HT-29 (cell line): ENCODE results near the gene IFNA2. TPM values are rescaled to one million over a fixed set of nuclear protein-coding genes. Genes with fewer than 3 reads are reported as not detected.
"Not testable (repeated sequence)": the region's sequence is repeated elsewhere in the genome, so short reads cannot be mapped to it uniquely, and the experiment has no call there.

ENCODE experiments used
- DNase-seq: peaks from one replicate; pipeline ENCODE4 v3.0.0-alpha.2; 2015; ENCODE audit warnings: low spot score
- total RNA-seq: library from RNA; depleted of rRNA; stranded (reverse); fragments of >200 nt; shearing (Covaris generic); gene quantifications from 2 replicates; pipeline ENCODE4 v1.2.3, GENCODE V29; 2014; rRNA removed

IFNA2 gene
- not detected in 2 replicates for total RNA-seq

- no peak for DNase-seq
Measured at GRCh38 chr9:21385131-21385670, at the start of gene IFNA2. TSS of gene IFNA2 (minus strand) at chr9:21385398. CDS start at chr9:21385329, 69 bp downstream.

GRCh38 chr9:21435015-21435383 is 49.8 kb upstream of the IFNA2 start:
- DNase-seq = not testable (repeated sequence)

GRCh38 chr9:21434202-21435014 is 49.2 kb upstream of the IFNA2 start:
- DNase-seq = peak; percentile 88

- DNase-seq = no peak
Measured at GRCh38 chr9:21432672-21433425, 47.7 kb upstream of the IFNA2 start.

- no peak for DNase-seq
Measured at GRCh38 chr9:21429191-21429590, 44.0 kb upstream of the IFNA2 start.

GRCh38 chr9:21428235-21428634 is 43.0 kb upstream of the IFNA2 start:
- no peak for DNase-seq

GRCh38 chr9:21415493-21416267 is 30.5 kb upstream of the IFNA2 start:
- peak; percentile 76 for DNase-seq

GRCh38 chr9:21414220-21414940 is 29.2 kb upstream of the IFNA2 start:
- DNase-seq = no peak

GRCh38 chr9:21413624-21414023 is 28.4 kb upstream of the IFNA2 start:
- no peak for DNase-seq

GRCh38 chr9:21413151-21413550 is 28.0 kb upstream of the IFNA2 start:
- no peak for DNase-seq

GRCh38 chr9:21412107-21412506 is 26.9 kb upstream of the IFNA2 start:
- no peak for DNase-seq

- no peak for DNase-seq
Measured at GRCh38 chr9:21408817-21409216, 23.6 kb upstream of the IFNA2 start, which contains the start of gene IFNA8. TSS of gene IFNA8 (plus strand) at chr9:21409117. CDS start at chr9:21409177, 60 bp downstream.

GRCh38 chr9:21404146-21404545 is 18.9 kb upstream of the IFNA2 start:
- DNase-seq = no peak

- no peak for DNase-seq
Measured at GRCh38 chr9:21402386-21403251, 17.4 kb upstream of the IFNA2 start.

GRCh38 chr9:21399956-21400355 is 14.8 kb upstream of the IFNA2 start:
- no peak for DNase-seq

- no peak for DNase-seq
Measured at GRCh38 chr9:21398955-21399489, 13.8 kb upstream of the IFNA2 start.

- DNase-seq = peak; percentile 40
Measured at GRCh38 chr9:21395778-21396717, 10.8 kb upstream of the IFNA2 start.

- peak; percentile 81 for DNase-seq
Measured at GRCh38 chr9:21392270-21392669, 7.1 kb upstream of the IFNA2 start.

GRCh38 chr9:21383627-21384026 is 1.6 kb downstream of the IFNA2 start:
- no peak for DNase-seq
